Measurements from ENCODE around the gene PPFIA2. TPM values are rescaled to one million over a fixed set of nuclear protein-coding genes. Genes with fewer than 3 reads are reported as not detected.

Gene PPFIA2
- total and polyA plus RNA-seq, 9 of the 15 experiments (the other 6 are each of a cell fraction or from before 2014, with no cell fraction given), result not detected

GRCh38 chr12:81639196-81639595 is 120.0 kb downstream of the PPFIA2 start:
- Histone ChIP-seq H3K4me2 (ENCODE audit: insufficient read depth, low read length) (no peak overlapping the region), H4K20me1 (replicated peaks; ENCODE audit: control insufficient read depth, insufficient read depth, low read length) (no peaks in the 10 kb centered on the region), H3K27me3 (ENCODE audit: control insufficient read depth in 2 of 2, insufficient read depth in 2 of 2, low read length in 2 of 2) (no peaks in the 10 kb centered on the region), H3K4me1 (replicated peaks in 1 of 2; ENCODE audit: control insufficient read depth in 2 of 2, insufficient read depth in 2 of 2, low read length in 2 of 2) (no peaks in the 10 kb centered on the region), H3K4me3 (no peak overlapping the region), H3K9me1 (ENCODE audit: control insufficient read depth, insufficient read depth, low read length) (no peaks in the 10 kb centered on the region), H3K9ac (ENCODE audit: insufficient read depth in 1 of 2, low read depth in 2 of 2, low read length in 2 of 2) (no peak overlapping the region), H3K27ac (ENCODE audit: extremely low read depth, low read depth, low read length) (no peak overlapping the region), H3K79me2 (ENCODE audit: control insufficient read depth, insufficient read depth, low read length) (no peaks in the 10 kb centered on the region), H3K36me3 (ENCODE audit: control insufficient read depth, insufficient read depth, low read length) (no peaks in the 10 kb centered on the region), H2AFZ (ENCODE audit: low read depth, low read length) (no peak overlapping the region), H3K9me3 (replicated peaks; ENCODE audit: control insufficient read depth, insufficient read depth, low read depth, low read length) (no peaks in the 10 kb centered on the region)
- ChIA-PET CTCF (ENCODE audit: low intra/inter-chr PET ratio) (no interaction called here), POLR2A (no interaction called here)
- in situ Hi-C loops (cut with MboI) (no loop called here), intact Hi-C loops (cut with micrococcal nuclease) (no loop called here)
- TF ChIP-seq CREB3L1 (IDR thresholded peaks at IDR 0.05; ENCODE audit: borderline replicate concordance, low read depth), result no peak
- no peak for TF ChIP-seq RBBP5 (IDR thresholded peaks at IDR 0.05; ENCODE audit: borderline replicate concordance, insufficient read depth, low read length, poor library complexity, severe bottlenecking)
- TF ChIP-seq MYC (IDR thresholded peaks at IDR 0.05; ENCODE audit: low read depth, low read length), result no peak
- no peak for TF ChIP-seq MYC (CRISPR knock-in tag; IDR thresholded peaks at IDR 0.05; ENCODE audit: borderline replicate concordance, low read depth)
- TF ChIP-seq HDAC3 (IDR thresholded peaks at IDR 0.05; ENCODE audit: borderline replicate concordance, partially characterized antibody), result no peak
- TF ChIP-seq ZEB2 (IDR thresholded peaks at IDR 0.05), result no peak
- TF ChIP-seq DDX20 (tag; IDR thresholded peaks at IDR 0.05; ENCODE audit: low read depth), result no peak
- TF ChIP-seq MECOM (CRISPR knock-in tag; IDR thresholded peaks at IDR 0.05), result no peak
- TF ChIP-seq ZFPM2 (CRISPR knock-in tag; IDR thresholded peaks at IDR 0.05), result no peak
- no peak for DNase-seq (ENCODE audit: extremely low read depth in 1 of 4, low spot score in 3 of 4)
- no peak for ATAC-seq
- BruUV-seq (replicated peaks), result no TSS peak
- WGBS (ENCODE audit: insufficient coverage, low coverage, missing lambda C conversion rate), result 0% methylated on average over 1 of the region's 1 CpG
- no peak for FAIRE-seq
